Measurements from ENCODE around the gene KHDC1L. TPM values are rescaled to one million over a fixed set of nuclear protein-coding genes. Genes with fewer than 3 reads are reported as not detected.
"Not testable (repeated sequence)": the region's sequence is repeated elsewhere in the genome, so short reads cannot be mapped to it uniquely, and the experiment has no call there.

Gene KHDC1L
- total RNA-seq, 1 donor from 2014 or later: 2.2 TPM

- Mint-ChIP-seq H3K36me3 (ENCODE audit: unreplicated experiment) (no peaks in the 10 kb centered on the region), H3K9me3 (ENCODE audit: unreplicated experiment) (no peaks in the 10 kb centered on the region), H3K4me1 (ENCODE audit: low read depth, unreplicated experiment) (no peaks in the 10 kb centered on the region), H3K27me3 (ENCODE audit: unreplicated experiment) (no peaks in the 10 kb centered on the region), H3K4me3 (ENCODE audit: unreplicated experiment) (no peak overlapping the region), H3K27ac (ENCODE audit: unreplicated experiment) (no peak overlapping the region)
- DNase-seq: no peak
- TF ChIP-seq CTCF (IDR thresholded peaks at IDR 0.05; ENCODE audit: partially characterized antibody, unreplicated experiment): no peak
These were observed 30.6 kb downstream of the KHDC1L start for GRCh38 chr6:73194744-73195143.

- not testable (repeated sequence) for H3K4me1 Mint-ChIP-seq (ENCODE audit: low read depth, unreplicated experiment); DNase-seq; H3K27ac Mint-ChIP-seq (ENCODE audit: unreplicated experiment); H3K4me3 Mint-ChIP-seq (ENCODE audit: unreplicated experiment); H3K27me3 Mint-ChIP-seq (ENCODE audit: unreplicated experiment); H3K9me3 Mint-ChIP-seq (ENCODE audit: unreplicated experiment); H3K36me3 Mint-ChIP-seq (ENCODE audit: unreplicated experiment)
These were observed 32.0 kb downstream of the KHDC1L start for GRCh38 chr6:73193302-73193701.

- no peak overlapping the region for H3K27ac Mint-ChIP-seq (ENCODE audit: unreplicated experiment)
- no peak overlapping the region for H3K4me3 Mint-ChIP-seq (ENCODE audit: unreplicated experiment)
- no peak for TF ChIP-seq CTCF (IDR thresholded peaks at IDR 0.05; ENCODE audit: partially characterized antibody, unreplicated experiment)
- H3K4me1 Mint-ChIP-seq (ENCODE audit: low read depth, unreplicated experiment): peaks cover 11% of the 10 kb centered on the region
- H3K36me3 Mint-ChIP-seq (ENCODE audit: unreplicated experiment): no peaks in the 10 kb centered on the region
- no peaks in the 10 kb centered on the region for H3K9me3 Mint-ChIP-seq (ENCODE audit: unreplicated experiment)
- no peaks in the 10 kb centered on the region for H3K27me3 Mint-ChIP-seq (ENCODE audit: unreplicated experiment)
- DNase-seq: no peak
These were observed 43.2 kb downstream of the KHDC1L start for GRCh38 chr6:73182021-73182607.

GRCh38 chr6:73180763-73181619, 44.3 kb downstream of the KHDC1L start:
- TF ChIP-seq CTCF (IDR thresholded peaks at IDR 0.05; ENCODE audit: partially characterized antibody, unreplicated experiment): peak; percentile 85
- peak; percentile 46 for DNase-seq
- peak overlapping the region; percentile 50 for H3K27ac Mint-ChIP-seq (ENCODE audit: unreplicated experiment)
- peaks cover 11% of the 10 kb centered on the region for H3K4me1 Mint-ChIP-seq (ENCODE audit: low read depth, unreplicated experiment)
- H3K36me3 Mint-ChIP-seq (ENCODE audit: unreplicated experiment): no peaks in the 10 kb centered on the region
- no peaks in the 10 kb centered on the region for H3K27me3 Mint-ChIP-seq (ENCODE audit: unreplicated experiment)
- peak overlapping the region; percentile 60 for H3K4me3 Mint-ChIP-seq (ENCODE audit: unreplicated experiment)
- no peaks in the 10 kb centered on the region for H3K9me3 Mint-ChIP-seq (ENCODE audit: unreplicated experiment)

- H3K36me3 Mint-ChIP-seq (ENCODE audit: unreplicated experiment): no peaks in the 10 kb centered on the region
- no peak for TF ChIP-seq CTCF (IDR thresholded peaks at IDR 0.05; ENCODE audit: partially characterized antibody, unreplicated experiment)
- peaks cover 11% of the 10 kb centered on the region for H3K4me1 Mint-ChIP-seq (ENCODE audit: low read depth, unreplicated experiment)
- no peaks in the 10 kb centered on the region for H3K27me3 Mint-ChIP-seq (ENCODE audit: unreplicated experiment)
- no peaks in the 10 kb centered on the region for H3K9me3 Mint-ChIP-seq (ENCODE audit: unreplicated experiment)
- H3K27ac Mint-ChIP-seq (ENCODE audit: unreplicated experiment): peak overlapping the region; percentile 19
- no peak overlapping the region for H3K4me3 Mint-ChIP-seq (ENCODE audit: unreplicated experiment)
- no peak for DNase-seq
These were observed 45.1 kb downstream of the KHDC1L start for GRCh38 chr6:73180076-73180738.

All from glutamatergic neuron (in vitro differentiated cells).